SK-N-MC (cell line): ENCODE results near the gene RELL1.

Experiments used
- EZH2 ChIP-seq: fragments of 200-600 bp; sonication (generic); IDR thresholded peaks from one replicate; pipeline ENCODE4 v1.6.1; 2017; ENCODE audit warnings: antibody characterized with exemption
- POLR2AphosphoS5 ChIP-seq: IDR thresholded peaks from 2 replicates; pipeline ENCODE4 v1.6.1; 2012; ENCODE audit warnings: mild to moderate bottlenecking, low read depth, low read length, borderline replicate concordance

DNA sequence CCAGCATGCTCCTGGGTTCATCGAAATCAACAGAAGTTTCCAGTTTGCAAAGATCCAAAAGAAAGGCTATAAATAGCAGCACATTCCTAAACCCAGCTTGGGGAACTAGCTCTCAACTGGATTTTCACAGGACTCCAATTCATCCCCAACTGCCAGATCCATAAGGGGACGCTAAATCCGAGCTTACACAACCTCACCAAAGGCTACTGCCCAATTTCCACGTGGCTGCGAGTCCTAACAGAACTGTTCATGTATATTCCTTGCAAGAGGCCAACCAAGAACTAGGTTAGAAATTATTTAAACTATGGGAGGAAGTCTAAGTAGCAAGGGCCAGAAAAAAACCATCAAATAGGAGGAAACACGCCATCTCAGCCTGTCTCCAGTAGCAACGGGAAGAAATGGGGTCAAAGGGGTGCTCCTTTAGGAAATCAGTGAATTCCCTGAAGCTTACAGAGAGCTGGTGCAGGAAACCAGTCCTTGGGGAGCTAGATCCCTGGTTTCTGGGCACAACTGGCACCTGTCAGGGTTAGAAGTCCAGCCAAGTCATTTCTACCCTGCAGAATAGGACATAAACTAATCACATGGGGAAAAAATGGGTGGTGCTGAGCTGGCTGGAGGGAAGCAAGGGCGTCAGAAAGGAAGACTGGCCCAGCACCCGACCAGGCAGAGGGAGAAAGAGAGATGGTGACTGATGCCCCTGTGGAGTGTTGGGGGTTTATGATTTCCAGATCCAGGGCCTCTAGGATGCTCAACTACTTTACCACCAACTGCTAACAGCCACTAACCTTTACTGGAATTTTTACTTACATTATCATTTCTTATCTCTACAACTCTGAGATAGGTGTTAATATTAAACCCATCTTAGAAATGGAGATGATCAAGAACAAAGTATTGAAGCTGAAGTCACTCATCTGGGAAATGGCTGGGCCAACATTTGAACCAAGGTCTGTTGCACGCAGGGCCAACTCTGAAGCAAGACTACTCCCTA is 20.5 kb downstream of the RELL1 start:
- no peak for TF ChIP-seq POLR2AphosphoS5
- no peak for TF ChIP-seq EZH2
